Measurements from ENCODE around the gene PEX6.

DNA sequence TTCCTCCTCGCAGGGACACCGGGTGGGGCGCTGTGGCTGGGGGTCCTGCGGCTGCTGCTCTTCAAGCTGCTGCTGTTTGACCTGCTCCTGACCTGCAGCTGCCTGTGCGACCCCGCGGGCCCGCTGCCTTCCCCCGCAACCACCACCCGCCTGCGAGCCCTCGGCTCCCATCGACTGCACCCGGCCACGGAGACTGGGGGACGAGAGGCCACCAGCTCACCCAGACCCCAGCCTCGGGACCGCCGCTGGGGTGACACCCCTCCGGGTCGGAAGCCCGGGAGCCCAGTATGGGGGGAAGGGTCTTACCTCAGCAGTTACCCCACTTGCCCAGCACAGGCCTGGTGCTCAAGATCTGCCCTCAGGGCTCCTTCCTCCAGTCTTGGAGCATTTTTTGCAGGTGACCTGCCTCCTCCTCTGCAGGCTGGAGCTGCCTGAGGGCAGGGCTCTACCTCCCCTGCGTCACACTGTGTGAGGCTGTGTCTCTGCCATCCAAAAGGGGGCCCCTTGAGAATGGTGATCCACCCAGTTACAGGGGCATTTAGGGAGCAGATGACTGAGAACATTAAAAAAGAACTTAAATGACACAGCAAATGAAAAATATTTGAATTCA lies 53.6 kb downstream of the PEX6 start:
- TF ChIP-seq, protein P1, sequence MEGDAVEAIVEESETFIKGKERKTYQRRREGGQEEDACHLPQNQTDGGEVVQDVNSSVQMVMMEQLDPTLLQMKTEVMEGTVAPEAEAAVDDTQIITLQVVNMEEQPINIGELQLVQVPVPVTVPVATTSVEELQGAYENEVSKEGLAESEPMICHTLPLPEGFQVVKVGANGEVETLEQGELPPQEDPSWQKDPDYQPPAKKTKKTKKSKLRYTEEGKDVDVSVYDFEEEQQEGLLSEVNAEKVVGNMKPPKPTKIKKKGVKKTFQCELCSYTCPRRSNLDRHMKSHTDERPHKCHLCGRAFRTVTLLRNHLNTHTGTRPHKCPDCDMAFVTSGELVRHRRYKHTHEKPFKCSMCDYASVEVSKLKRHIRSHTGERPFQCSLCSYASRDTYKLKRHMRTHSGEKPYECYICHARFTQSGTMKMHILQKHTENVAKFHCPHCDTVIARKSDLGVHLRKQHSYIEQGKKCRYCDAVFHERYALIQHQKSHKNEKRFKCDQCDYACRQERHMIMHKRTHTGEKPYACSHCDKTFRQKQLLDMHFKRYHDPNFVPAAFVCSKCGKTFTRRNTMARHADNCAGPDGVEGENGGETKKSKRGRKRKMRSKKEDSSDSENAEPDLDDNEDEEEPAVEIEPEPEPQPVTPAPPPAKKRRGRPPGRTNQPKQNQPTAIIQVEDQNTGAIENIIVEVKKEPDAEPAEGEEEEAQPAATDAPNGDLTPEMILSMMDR (conservative IDR thresholded peaks at IDR 0.05 in 1 of 2, IDR thresholded peaks at IDR 0.05 in 1 of 2; ENCODE audit: extremely low read depth in 1 of 2, insufficient read depth in 1 of 2, low read depth in 1 of 2, low read length in 2 of 2) = no peak
- TF ChIP-seq EZH2 (IDR thresholded peaks at IDR 0.05; ENCODE audit: borderline replicate concordance, low read length) = no peak
